ENCODE measurements around the gene TBCB.
"Not testable (repeated sequence)": the region's sequence is repeated elsewhere in the genome, so short reads cannot be mapped to it uniquely, and the experiment has no call there.

Gene TBCB

GRCh38 chr19:36103040-36103626, 12.1 kb upstream of the TBCB start:
- no peak for DNase-seq

GRCh38 chr19:36103842-36104552, 11.3 kb upstream of the TBCB start:
- no peak for DNase-seq

- DNase-seq, result no peak
Measured at GRCh38 chr19:36106441-36106840, 8.8 kb upstream of the TBCB start.

- DNase-seq, result no peak
Measured at GRCh38 chr19:36106991-36107390, 8.3 kb upstream of the TBCB start.

- DNase-seq, result no peak
Measured at GRCh38 chr19:36108684-36109083, 6.6 kb upstream of the TBCB start.

GRCh38 chr19:36110487-36111199, 4.6 kb upstream of the TBCB start, which contains the start of gene OVOL3:
OVOL3 (plus strand) TSS chr19:36111143; CDS start chr19:36111203, 60 bp downstream.
- no peak for DNase-seq

GRCh38 chr19:36111200-36111539, 4.1 kb upstream of the TBCB start:
- DNase-seq, result no peak

- DNase-seq, result no peak
Measured at GRCh38 chr19:36112678-36113077, 2.6 kb upstream of the TBCB start.

GRCh38 chr19:36113425-36113824, 1.8 kb upstream of the TBCB start:
- DNase-seq, result no peak

- peak; percentile 74 for DNase-seq
Measured at GRCh38 chr19:36113894-36114720, 1.2 kb upstream of the TBCB start.

- peak; percentile 100 for DNase-seq
Measured at GRCh38 chr19:36114721-36115452, 381 bp upstream of the TBCB start, which contains the start of gene POLR2I. POLR2I (minus strand) TSS chr19:36114875; CDS start chr19:36114856, 19 bp downstream.

GRCh38 chr19:36116344-36116637, 1.0 kb downstream of the TBCB start:
- DNase-seq, result no peak

- peak; percentile 99 for DNase-seq
Measured at GRCh38 chr19:36120092-36120983, 5.1 kb downstream of the TBCB start.

- no peak for DNase-seq
Measured at GRCh38 chr19:36120984-36121358, 5.7 kb downstream of the TBCB start.

- DNase-seq, result no peak
Measured at GRCh38 chr19:36121486-36122124, 6.3 kb downstream of the TBCB start.

- no peak for DNase-seq
Measured at GRCh38 chr19:36125557-36125956, 10.3 kb downstream of the TBCB start.

- DNase-seq, result no peak
Measured at GRCh38 chr19:36128392-36128736, 13.1 kb downstream of the TBCB start.

GRCh38 chr19:36131221-36131620, 16.0 kb downstream of the TBCB start:
- not testable (repeated sequence) for DNase-seq

GRCh38 chr19:36134867-36135266, 19.6 kb downstream of the TBCB start:
- not testable (repeated sequence) for DNase-seq

- DNase-seq, result peak; percentile 82
Measured at GRCh38 chr19:36136964-36137686, 21.9 kb downstream of the TBCB start.

- DNase-seq, result no peak
Measured at GRCh38 chr19:36139120-36139472, 23.8 kb downstream of the TBCB start.

All from NCI-H345 (cell line).